ENCODE data around the gene FAM72A. TPM values are rescaled to one million over a fixed set of nuclear protein-coding genes. Genes with fewer than 3 reads are reported as not detected.

FAM72A gene
- total and polyA plus RNA-seq, 4 donors = 2.3 to 5.6 (median 3.6) TPM

DNA sequence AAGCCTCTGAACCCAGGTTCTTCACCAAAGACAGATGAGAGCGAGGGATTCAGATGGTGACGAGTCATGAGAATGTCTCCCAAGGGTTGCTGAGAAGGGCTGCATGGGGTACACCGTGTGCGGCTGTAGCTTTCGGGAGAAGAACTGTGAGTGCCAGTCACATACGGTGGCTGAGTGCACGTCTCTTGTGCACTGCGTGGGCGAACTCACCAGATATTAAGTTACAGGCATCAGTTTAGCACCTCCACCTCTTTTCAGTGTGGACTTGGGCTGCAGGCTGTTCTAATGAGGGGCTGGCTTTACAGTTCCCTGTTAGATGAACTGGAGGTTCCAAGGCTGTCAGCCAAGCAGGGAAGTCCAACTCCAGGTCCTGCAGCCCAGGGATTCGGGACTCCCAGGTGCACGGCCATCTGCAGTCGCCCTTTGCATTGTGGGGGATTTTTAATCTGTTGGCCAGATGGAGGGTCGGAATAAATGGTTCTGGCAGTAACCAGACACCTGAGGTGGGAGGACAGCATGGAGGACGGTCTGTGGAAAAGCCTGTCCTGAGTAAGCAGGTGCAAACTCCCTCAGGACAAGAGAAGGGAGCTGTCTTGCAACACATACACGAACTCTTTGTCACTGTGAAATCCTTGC is 59.0 kb downstream of the FAM72A start:
- no peak overlapping the region for H3K4me3 ChIP-seq
- no peak for ATAC-seq (ENCODE audit: insufficient read depth, low FRiP score)
- TF ChIP-seq CTCF (IDR thresholded peaks at IDR 0.05; ENCODE audit: control extremely low read depth, extremely low read depth) = no peak
- H3K9me3 ChIP-seq (ENCODE audit: control insufficient read depth in 4 of 4, insufficient read depth in 3 of 4, low read length in 3 of 4) = peaks cover 0 to 6% (median 0%) of the 10 kb centered on the region in 4 donors
- no peaks in the 10 kb centered on the region for H3K27me3 ChIP-seq (ENCODE audit: control insufficient read depth in 3 of 3, insufficient read depth in 3 of 3, low read length in 2 of 3)
- H3K9ac ChIP-seq (ENCODE audit: insufficient read depth in 1 of 2, low read length in 2 of 2) = no peak overlapping the region
- DNase-seq = no peak
- no peaks in the 10 kb centered on the region for H3K4me1 ChIP-seq (ENCODE audit: control insufficient read depth in 5 of 5, insufficient read depth in 5 of 5, low read length in 5 of 5)
- H3K36me3 ChIP-seq (ENCODE audit: control insufficient read depth in 4 of 4, insufficient read depth in 4 of 4, low read length in 4 of 4) = no peaks in the 10 kb centered on the region
- WGBS, 2 donors = 91 to 93% methylated on average over 15 of the region's 15 CpGs
- no peak overlapping the region for H3K27ac ChIP-seq (ENCODE audit: low read depth in 1 of 2, low read length in 1 of 2)

DNA sequence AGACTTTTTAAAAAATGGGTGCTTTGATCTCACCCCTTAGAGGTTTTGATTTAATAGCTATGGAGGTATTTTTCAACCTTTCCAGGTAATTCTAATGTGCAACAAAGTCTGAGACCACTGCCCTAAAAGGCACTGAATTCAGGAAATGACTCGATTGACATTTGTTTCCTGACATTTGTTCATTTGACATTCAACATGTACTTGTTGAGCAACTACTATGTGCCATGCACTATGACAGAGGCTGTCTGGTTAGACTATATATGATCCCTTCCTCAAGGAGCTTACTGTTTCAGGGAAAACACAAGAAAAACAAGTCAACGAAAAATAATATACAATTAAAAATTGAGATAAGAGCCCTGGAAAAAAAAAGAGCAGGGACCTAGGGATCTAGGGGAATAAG is 59.9 kb downstream of the FAM72A start:
- Histone ChIP-seq H3K27me3 (ENCODE audit: control insufficient read depth in 3 of 3, insufficient read depth in 3 of 3, low read length in 2 of 3) (no peaks in the 10 kb centered on the region), H3K4me1 (ENCODE audit: control insufficient read depth in 5 of 5, insufficient read depth in 5 of 5, low read length in 5 of 5) (no peaks in the 10 kb centered on the region), H3K9ac (ENCODE audit: insufficient read depth in 1 of 2, low read length in 2 of 2) (no peak overlapping the region), H3K9me3 (ENCODE audit: control insufficient read depth in 4 of 4, insufficient read depth in 3 of 4, low read length in 3 of 4) (peaks cover 0 to 8% (median 0%) of the 10 kb centered on the region in 4 donors), H3K27ac (ENCODE audit: low read depth in 1 of 2, low read length in 1 of 2) (no peak overlapping the region), H3K36me3 (ENCODE audit: control insufficient read depth in 4 of 4, insufficient read depth in 4 of 4, low read length in 4 of 4) (no peaks in the 10 kb centered on the region), H3K4me3 (no peak overlapping the region)
- no peak for TF ChIP-seq CTCF (IDR thresholded peaks at IDR 0.05; ENCODE audit: control extremely low read depth, extremely low read depth)
- WGBS, 2 donors = 59 to 62% methylated on average over 2 of the region's 2 CpGs
- ATAC-seq (ENCODE audit: insufficient read depth, low FRiP score) = no peak
- no peak for DNase-seq

GRCh38 chr1:206142011-206142410 is 60.6 kb downstream of the FAM72A start:
- no peak overlapping the region for H3K4me3 ChIP-seq
- no peaks in the 10 kb centered on the region for H3K36me3 ChIP-seq (ENCODE audit: control insufficient read depth in 4 of 4, insufficient read depth in 4 of 4, low read length in 4 of 4)
- no peak for TF ChIP-seq CTCF (IDR thresholded peaks at IDR 0.05; ENCODE audit: control extremely low read depth, extremely low read depth)
- DNase-seq (no peak), ATAC-seq (ENCODE audit: insufficient read depth, low FRiP score) (no peak)
- no peaks in the 10 kb centered on the region for H3K27me3 ChIP-seq (ENCODE audit: control insufficient read depth in 3 of 3, insufficient read depth in 3 of 3, low read length in 2 of 3)
- no peaks in the 10 kb centered on the region for H3K4me1 ChIP-seq (ENCODE audit: control insufficient read depth in 5 of 5, insufficient read depth in 5 of 5, low read length in 5 of 5)
- H3K9me3 ChIP-seq (ENCODE audit: control insufficient read depth in 4 of 4, insufficient read depth in 3 of 4, low read length in 3 of 4) = peaks cover 0 to 8% (median 0%) of the 10 kb centered on the region in 4 donors
- H3K9ac ChIP-seq (ENCODE audit: insufficient read depth in 1 of 2, low read length in 2 of 2) = no peak overlapping the region
- WGBS, 2 donors = 83 to 91% methylated on average over 3 of the region's 3 CpGs
- H3K27ac ChIP-seq (ENCODE audit: low read depth in 1 of 2, low read length in 1 of 2) = no peak overlapping the region

DNA sequence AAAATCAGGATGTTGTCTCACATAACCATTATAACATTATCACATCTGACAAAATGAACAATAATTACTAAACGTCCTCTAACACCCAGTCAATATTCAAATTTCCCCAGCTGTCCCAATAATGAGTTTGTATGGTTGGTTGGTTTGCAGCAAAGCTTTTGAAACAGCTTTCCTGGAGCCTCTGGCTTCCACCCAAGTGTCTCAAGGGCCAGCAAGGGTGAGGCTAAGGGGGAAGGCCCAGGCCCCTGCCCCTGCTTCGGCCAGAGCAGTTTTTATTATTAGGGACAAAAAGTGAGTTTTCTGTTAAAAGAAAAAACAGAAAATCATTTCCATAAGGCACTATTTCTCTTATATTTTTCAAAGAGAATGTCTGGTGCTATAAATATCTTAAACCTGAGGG is 66.4 kb downstream of the FAM72A start:
- Histone ChIP-seq H3K9me3 (ENCODE audit: control insufficient read depth in 4 of 4, insufficient read depth in 3 of 4, low read length in 3 of 4) (peaks cover 0 to 7% (median 0%) of the 10 kb centered on the region in 4 donors), H3K27me3 (ENCODE audit: control insufficient read depth in 3 of 3, insufficient read depth in 3 of 3, low read length in 2 of 3) (no peaks in the 10 kb centered on the region), H3K4me1 (ENCODE audit: control insufficient read depth in 5 of 5, insufficient read depth in 5 of 5, low read length in 5 of 5) (no peaks in the 10 kb centered on the region), H3K4me3 (no peak overlapping the region), H3K9ac (ENCODE audit: insufficient read depth in 1 of 2, low read length in 2 of 2) (no peak overlapping the region), H3K36me3 (ENCODE audit: control insufficient read depth in 4 of 4, insufficient read depth in 4 of 4, low read length in 4 of 4) (no peaks in the 10 kb centered on the region), H3K27ac (ENCODE audit: low read depth in 1 of 2, low read length in 1 of 2) (no peak overlapping the region)
- 45 to 49% methylated on average over 2 of the region's 2 CpGs for whole genome bisulfite sequencing, 2 donors
- ATAC-seq (ENCODE audit: insufficient read depth, low FRiP score) (no peak), DNase-seq (no peak)
- TF ChIP-seq CTCF (IDR thresholded peaks at IDR 0.05; ENCODE audit: control extremely low read depth, extremely low read depth) = no peak

Measured in lung (tissue), 12 donors.